GM12864 (cell line): ENCODE data around the gene ELAC2.
"Not testable (repeated sequence)": the region's sequence is repeated elsewhere in the genome, so short reads cannot be mapped to it uniquely, and the experiment has no call there.

ENCODE experiments used
- DNase-seq: peaks from one replicate; pipeline ENCODE4 v3.0.0-alpha.2; 2011; ENCODE audit warnings: low read depth
- H3K4me3 ChIP-seq: 2 replicates; pipeline ENCODE4 v1.5.1; 2011; ENCODE audit warnings: mild to moderate bottlenecking, low read depth, low read length, control low read depth
- CTCF ChIP-seq: IDR thresholded peaks from 2 replicates; pipeline ENCODE4 v1.5.1; 2011; ENCODE audit warnings: low read depth, mild to moderate bottlenecking, moderate library complexity, low read length, control low read depth, inconsistent platforms; ENCODE audit errors: missing control alignments

Gene ELAC2

GRCh38 chr17:12985431-12986293, 32.2 kb downstream of the ELAC2 start:
- DNase-seq: no peak
- no peak overlapping the region for H3K4me3 ChIP-seq

GRCh38 chr17:12983991-12984884, 33.6 kb downstream of the ELAC2 start:
- no peak for DNase-seq
- H3K4me3 ChIP-seq: no peak overlapping the region
- no peak for TF ChIP-seq CTCF

More at GRCh38 chr17:12985431-12986293, 32.2 kb downstream of the ELAC2 start:
- TF ChIP-seq CTCF: no peak

GRCh38 chr17:12982224-12982623, 35.6 kb downstream of the ELAC2 start:
- no peak overlapping the region for H3K4me3 ChIP-seq
- DNase-seq: peak; percentile 8
- no peak for TF ChIP-seq CTCF

- TF ChIP-seq CTCF: no peak
- no peak overlapping the region for H3K4me3 ChIP-seq
- DNase-seq: no peak
These were observed 37.9 kb downstream of the ELAC2 start for GRCh38 chr17:12979826-12980500.

- H3K4me3 ChIP-seq: no peak overlapping the region
- TF ChIP-seq CTCF: no peak
- DNase-seq: no peak
These were observed 38.6 kb downstream of the ELAC2 start for GRCh38 chr17:12979246-12979645.

GRCh38 chr17:12978787-12979186, 39.0 kb downstream of the ELAC2 start:
- H3K4me3 ChIP-seq, DNase-seq: not testable (repeated sequence)
